GM23338 (cell line): Measurements from ENCODE around the gene SLC8A3. TPM values are rescaled to one million over a fixed set of nuclear protein-coding genes. Genes with fewer than 3 reads are reported as not detected.

Source experiments
- ATAC-seq: fragments of 200-7000 bp; cut with Tn5 transposase; 3 replicates; pipeline ENCODE4 v1.9.1; 2020
- DNase-seq: peaks from one replicate; pipeline ENCODE4 v3.0.0-alpha.2; 2015; ENCODE audit warnings: low spot score
- H2AFZ ChIP-seq: fragments of 200-600 bp; sonication (generic); 2 replicates; pipeline ENCODE4 v1.8.0; 2016; ENCODE audit warnings: antibody characterized with exemption, mild to moderate bottlenecking, moderate library complexity
- H3F3A ChIP-seq: fragments of 200-600 bp; sonication (generic); replicated peaks from 2 replicates; pipeline ENCODE4 v1.8.0; 2017; ENCODE audit warnings: antibody characterized with exemption, mixed run types, low read depth
- H3K27ac ChIP-seq: fragments of 200-600 bp; sonication (generic); 2 replicates; pipeline ENCODE4 v1.6.1; 2016; ENCODE audit warnings: low read depth
- H3K27me3 ChIP-seq: fragments of 200-600 bp; sonication (generic); 2 replicates; pipeline ENCODE4 v1.8.0; 2016; ENCODE audit warnings: mild to moderate bottlenecking, mixed run types, moderate library complexity; ENCODE audit not compliant: insufficient read depth
- H3K36me3 ChIP-seq: fragments of 200-600 bp; sonication (generic); 2 replicates; pipeline ENCODE4 v1.8.0; 2016; ENCODE audit warnings: mild to moderate bottlenecking; ENCODE audit not compliant: insufficient read depth
- H3K4me1 ChIP-seq: fragments of 200-600 bp; sonication (generic); 2 replicates; pipeline ENCODE4 v1.8.0; 2016; ENCODE audit warnings: mild to moderate bottlenecking, moderate library complexity; ENCODE audit not compliant: insufficient read depth
- H3K4me2 ChIP-seq: fragments of 200-600 bp; sonication (generic); 2 replicates; pipeline ENCODE4 v1.7.1; 2017; ENCODE audit warnings: mixed run types
- H3K4me3 ChIP-seq: fragments of 200-600 bp; sonication (generic); 2 replicates; pipeline ENCODE4 v1.6.1; 2016; ENCODE audit warnings: mixed run types
- H3K79me2 ChIP-seq: fragments of 200-600 bp; sonication (generic); replicated peaks from 2 replicates; pipeline ENCODE4 v1.8.0; 2017; ENCODE audit warnings: mild to moderate bottlenecking; ENCODE audit not compliant: insufficient read depth
- H3K9me2 ChIP-seq: fragments of 200-600 bp; sonication (generic); 2 replicates; pipeline ENCODE4 v1.8.0; 2017; ENCODE audit not compliant: insufficient read depth
- H4K20me1 ChIP-seq: fragments of 200-600 bp; sonication (generic); replicated peaks from 2 replicates; pipeline ENCODE4 v1.8.0; 2017; ENCODE audit warnings: mild to moderate bottlenecking; ENCODE audit not compliant: insufficient read depth
- H3K27ac Mint-ChIP-seq: 2 replicates; pipeline ENCODE4 v1.8.0; 2020; ENCODE audit warnings: inconsistent platforms, mild to moderate bottlenecking, moderate library complexity, mixed read lengths
- H3K27me3 Mint-ChIP-seq: 3 replicates; pipeline ENCODE4 v1.8.0; 2022; ENCODE audit warnings: low read depth, mild to moderate bottlenecking, moderate library complexity, mixed read lengths, inconsistent platforms; ENCODE audit not compliant: insufficient read depth, poor library complexity
- H3K36me3 Mint-ChIP-seq: 3 replicates; pipeline ENCODE4 v1.8.0; 2021; ENCODE audit warnings: low read depth, mild to moderate bottlenecking, inconsistent platforms, moderate library complexity, mixed read lengths
- H3K4me1 Mint-ChIP-seq: 3 replicates; pipeline ENCODE4 v1.8.0; 2020; ENCODE audit warnings: mild to moderate bottlenecking, inconsistent platforms, mixed read lengths
- H3K4me3 Mint-ChIP-seq: 3 replicates; pipeline ENCODE4 v1.8.0; 2021; ENCODE audit warnings: moderate library complexity, mild to moderate bottlenecking, inconsistent platforms, mixed read lengths
- H3K9me3 Mint-ChIP-seq: 3 replicates; pipeline ENCODE4 v1.8.0; 2020; ENCODE audit warnings: moderate library complexity, mild to moderate bottlenecking, inconsistent platforms, mixed read lengths
- CREB1 ChIP-seq: fragments of 250-450 bp; sonication (Bioruptor Pico); IDR thresholded peaks from 2 replicates; pipeline ENCODE4 v1.5.0; 2020; ENCODE audit warnings: low read depth, mild to moderate bottlenecking, moderate library complexity
- CTCF ChIP-seq, 2 experiments: fragments of 200-600 bp in 1 of 2; sonication (generic) in 1 of 2; conservative IDR thresholded peaks; 2 replicates each; pipeline versions ENCODE4 v1.5.1 to v1.6.1; 2016 to 2017; ENCODE audit warnings: antibody characterized with exemption in 2 of 2, low read depth in 2 of 2, mild to moderate bottlenecking in 2 of 2, moderate library complexity in 1 of 2
- JUNB ChIP-seq: IDR thresholded peaks from one replicate; pipeline ENCODE4 v1.6.1; 2016; ENCODE audit warnings: antibody characterized with exemption; ENCODE audit not compliant: unreplicated experiment
- STAT1 ChIP-seq: IDR thresholded peaks from one replicate; pipeline ENCODE4 v1.6.1; 2016; ENCODE audit warnings: antibody characterized with exemption; ENCODE audit not compliant: unreplicated experiment
- ZNF114 ChIP-seq: fragments of 250-450 bp; sonication (Bioruptor Pico); IDR thresholded peaks from 2 replicates; pipeline ENCODE4 v1.5.0; 2020; ENCODE audit warnings: mild to moderate bottlenecking, moderate library complexity
- ZNF331 ChIP-seq: fragments of 250-450 bp; sonication (Bioruptor Pico); IDR thresholded peaks from 2 replicates; pipeline ENCODE4 v1.5.0; 2020; ENCODE audit warnings: low read depth, mild to moderate bottlenecking, moderate library complexity
- ZNF462 ChIP-seq: fragments of 250-450 bp; sonication (Bioruptor Pico); IDR thresholded peaks from 2 replicates; pipeline ENCODE4 v1.5.0; 2020; ENCODE audit warnings: mild to moderate bottlenecking, moderate library complexity
- polyA plus RNA-seq: library from polyadenylated mRNA; unstranded; fragments of >200 nt; fragmentation: Nextera tagmentation; extraction: Ambion mirVana; gene quantifications from 2 replicates; pipeline ENCODE4 v1.2.1, GENCODE V29; 2016
- total RNA-seq: library from RNA; depleted of rRNA; stranded (reverse); fragments of >200 nt; shearing (Covaris generic); gene quantifications from 2 replicates; pipeline ENCODE4 v1.2.3, GENCODE V29; 2014

SLC8A3 gene
- total and polyA plus RNA-seq, 2 experiments from 2014 or later: 0.82 to 2.0 TPM

- Histone ChIP-seq H2AFZ (no peak overlapping the region), H3K27ac (no peak overlapping the region), H3K27me3 (no peaks in the 10 kb centered on the region), H3K9me2 (peaks cover 5% of the 10 kb centered on the region; the same call in 1 of the 2 replicates), H3K4me2 (no peak overlapping the region), H3K4me1 (no peaks in the 10 kb centered on the region), H4K20me1 (no peaks in the 10 kb centered on the region), H3K36me3 (no peaks in the 10 kb centered on the region), H3K4me3 (no peak overlapping the region), H3K79me2 (no peaks in the 10 kb centered on the region), H3F3A (no peaks in the 10 kb centered on the region)
- ATAC-seq (no peak), DNase-seq (no peak)
- 0 out of 3 replicates have a peak, but pooled peaks cover 2% of the 10 kb centered on the region for H3K4me1 Mint-ChIP-seq
- no peaks in the 10 kb centered on the region for H3K9me3 Mint-ChIP-seq
- no peak for TF ChIP-seq ZNF331
- no peak for TF ChIP-seq ZNF462 (CRISPR knock-in tag)
- H3K36me3 Mint-ChIP-seq: no peaks in the 10 kb centered on the region
- H3K27ac Mint-ChIP-seq: no peak overlapping the region
- H3K4me3 Mint-ChIP-seq: no peak overlapping the region
- peaks cover 3% of the 10 kb centered on the region for H3K27me3 Mint-ChIP-seq
Observed at GRCh38 chr14:70043001-70043400, 145.8 kb downstream of the SLC8A3 start.

- H3K4me3 ChIP-seq: no peak overlapping the region
- no peak overlapping the region for H3K4me2 ChIP-seq
- no peaks in the 10 kb centered on the region for H3F3A ChIP-seq
- Mint-ChIP-seq H3K4me3 (no peak overlapping the region), H3K27ac (no peak overlapping the region), H3K9me3 (no peaks in the 10 kb centered on the region), H3K4me1 (peaks cover 14% of the 10 kb centered on the region), H3K27me3 (peaks cover 5% of the 10 kb centered on the region), H3K36me3 (no peaks in the 10 kb centered on the region)
- H4K20me1 ChIP-seq: no peaks in the 10 kb centered on the region
- H3K9me2 ChIP-seq: peaks cover 18% of the 10 kb centered on the region
- H3K36me3 ChIP-seq: no peaks in the 10 kb centered on the region
- H3K4me1 ChIP-seq: 0 out of 2 replicates have a peak, but pooled peaks cover 6% of the 10 kb centered on the region
- no peaks in the 10 kb centered on the region for H3K79me2 ChIP-seq
- no peak overlapping the region for H2AFZ ChIP-seq
- peak; percentile 50 for ATAC-seq
- H3K27me3 ChIP-seq: no peaks in the 10 kb centered on the region
- peak; percentile 46 for DNase-seq
- H3K27ac ChIP-seq: no peak overlapping the region
- TF ChIP-seq ZNF114 (CRISPR knock-in tag) (no peak), JUNB (no peak), CTCF (conservative IDR thresholded peaks at IDR 0.05; ENCODE audit: low read depth in 2 of 2) (peak; percentile 44 to 76), STAT1 (no peak), CREB1 (no peak)
Observed at GRCh38 chr14:70036665-70037064, 152.1 kb downstream of the SLC8A3 start.
